CD4-positive, alpha-beta T cell (primary cell): ENCODE measurements around the gene SVBP. TPM values are rescaled to one million over a fixed set of nuclear protein-coding genes. Genes with fewer than 3 reads are reported as not detected.

Source experiments
- ATAC-seq: fragments of 200-7000 bp; cut with Tn5 transposase; one replicate; pipeline ENCODE4 v1.10.0; 2022; ENCODE audit warnings: mild to moderate bottlenecking; ENCODE audit not compliant: poor library complexity
- CTCF ChIA-PET: fragments of 350-600 bp; sonication (Branson Sonifier 250); formaldehyde crosslinking; loops from one replicate; lab custom pipeline; 2021; ENCODE audit warnings: antibody characterized with exemption, inconsistent platforms; lab: Charles Lee
- POLR2A ChIA-PET: fragments of 350-600 bp; sonication (Branson Sonifier 250); formaldehyde crosslinking; loops from one replicate; lab custom pipeline; 2021; ENCODE audit warnings: antibody characterized with exemption, inconsistent platforms; lab: Charles Lee
- DNase-seq, 14 experiments: peaks; one replicate each; pipeline ENCODE4 v3.0.0-alpha.2; 2013 to 2020; ENCODE audit warnings: mixed read lengths in 2 of 14
- H3K27ac ChIP-seq, 2 donors: one replicate each; pipeline versions ENCODE4 v1.5.1 to v1.7.0; 2013; ENCODE audit warnings: low read length in 2 of 2, low read depth in 1 of 2, mild to moderate bottlenecking in 1 of 2
- H3K27me3 ChIP-seq, 2 experiments: 1 replicate in 1 of 2; 2 replicates in 1 of 2; pipeline versions ENCODE4 v1.6.1 to v1.7.0; 2013; ENCODE audit warnings: low read length in 2 of 2, control low read depth in 1 of 2, mild to moderate bottlenecking in 1 of 2, moderate library complexity in 1 of 2; ENCODE audit not compliant: insufficient read depth in 2 of 2, control insufficient read depth in 1 of 2
- H3K36me3 ChIP-seq: one replicate; pipeline ENCODE4 v1.6.1; 2013; ENCODE audit warnings: low read length, control low read depth; ENCODE audit not compliant: insufficient read depth
- H3K4me1 ChIP-seq: one replicate; pipeline ENCODE4 v1.6.1; 2013; ENCODE audit warnings: low read length, control low read depth; ENCODE audit not compliant: insufficient read depth
- H3K4me3 ChIP-seq: one replicate; pipeline ENCODE4 v1.5.1; 2013; ENCODE audit warnings: mild to moderate bottlenecking, low read length, moderate library complexity
- H3K9me3 ChIP-seq, 2 experiments: 1 replicate in 1 of 2; 2 replicates in 1 of 2; pipeline versions ENCODE4 v1.6.1 to v1.7.0; 2013; ENCODE audit warnings: low read length in 2 of 2, mild to moderate bottlenecking in 2 of 2, control low read depth in 1 of 2, moderate library complexity in 1 of 2; ENCODE audit not compliant: control insufficient read depth in 1 of 2, insufficient read depth in 1 of 2
- H3K27ac Mint-ChIP-seq: one replicate; pipeline ENCODE4 v1.8.0; 2020; ENCODE audit warnings: mixed read lengths
- H3K27me3 Mint-ChIP-seq: one replicate; pipeline ENCODE4 v1.8.0; 2021; ENCODE audit warnings: mixed read lengths
- H3K36me3 Mint-ChIP-seq: one replicate; pipeline ENCODE4 v1.8.0; 2021; ENCODE audit warnings: low read depth, mixed read lengths
- H3K4me1 Mint-ChIP-seq: one replicate; pipeline ENCODE4 v1.8.0; 2021; ENCODE audit warnings: low read depth, mixed read lengths
- H3K4me3 Mint-ChIP-seq: one replicate; pipeline ENCODE4 v1.8.0; 2020; ENCODE audit warnings: mild to moderate bottlenecking, mixed read lengths
- H3K9me3 Mint-ChIP-seq: one replicate; pipeline ENCODE4 v1.8.0; 2020; ENCODE audit warnings: mixed read lengths
- CTCF ChIP-seq: fragments of 200-600 bp; IDR thresholded peaks from one replicate; pipeline ENCODE4 v1.8.0; 2022; ENCODE audit warnings: antibody characterized with exemption, mild to moderate bottlenecking
- intact Hi-C, 2 experiments: fragments of 100-400 bp; cut with DNase I in 1 of 2; cut with micrococcal nuclease in 1 of 2; formaldehyde crosslinking; loops; one replicate each; pipeline versions ENCODE4 v1.15.1 to v1.9.0; 2023 to 2025; cut with DNase I, micrococcal nuclease
- total RNA-seq, 174 experiments: library from RNA in 2 of 174; stranded (reverse) in 2 of 174; gene quantifications; one replicate each; pipeline ENCODE4 v1.2.3 and lab custom pipeline; 2021 to 2026

Gene SVBP
- total RNA-seq, 2 experiments from 2014 or later, result 19.2 to 21.3 TPM

- no peaks in the 10 kb centered on the region for H3K9me3 ChIP-seq
- H3K36me3 Mint-ChIP-seq, result peaks cover 60% of the 10 kb centered on the region
- H3K27ac Mint-ChIP-seq, result no peak overlapping the region
- H3K9me3 Mint-ChIP-seq, result no peaks in the 10 kb centered on the region
- ChIA-PET CTCF (no interaction called here), POLR2A (interaction anchor here (0.7 to 3.3 kb wide), 2 partner anchors 8 to 200 kb away, joined by 4 to 21 read pairs; partner anchors contain the start of genes C1orf50 and P3H1)
- TF ChIP-seq CTCF, result no peak
- H3K4me3 Mint-ChIP-seq, result no peak overlapping the region
- peaks cover 2% of the 10 kb centered on the region for H3K4me1 ChIP-seq
- H3K27me3 Mint-ChIP-seq, result no peaks in the 10 kb centered on the region
- H3K4me3 ChIP-seq, result no peak overlapping the region
- no peaks in the 10 kb centered on the region for H3K27me3 ChIP-seq
- no peak for DNase-seq
- peaks cover 4% of the 10 kb centered on the region for H3K4me1 Mint-ChIP-seq
- intact Hi-C loops, result no loop called here
- no peak overlapping the region for H3K27ac ChIP-seq
- H3K36me3 ChIP-seq, result peaks cover 70% of the 10 kb centered on the region
- ATAC-seq, result no peak
Measured at GRCh38 chr1:42759114-42759513, 58.1 kb downstream of the SVBP start.

GRCh38 chr1:42758641-42759040, 58.6 kb downstream of the SVBP start:
- Mint-ChIP-seq H3K4me3 (no peak overlapping the region), H3K27me3 (no peaks in the 10 kb centered on the region), H3K27ac (no peak overlapping the region), H3K4me1 (peaks cover 4% of the 10 kb centered on the region), H3K36me3 (peaks cover 65% of the 10 kb centered on the region), H3K9me3 (no peaks in the 10 kb centered on the region)
- Histone ChIP-seq H3K27ac (no peak overlapping the region), H3K4me1 (no peaks in the 10 kb centered on the region), H3K36me3 (peaks cover 74% of the 10 kb centered on the region), H3K4me3 (no peak overlapping the region), H3K9me3 (no peaks in the 10 kb centered on the region), H3K27me3 (no peaks in the 10 kb centered on the region)
- DNase-seq (no peak), ATAC-seq (no peak)
- no peak for TF ChIP-seq CTCF
- ChIA-PET POLR2A (interaction anchor here (0.6 to 3.3 kb wide), 2 partner anchors 8 to 26 kb away, joined by 4 to 21 read pairs; partner anchors contain the start of genes C1orf50, P3H1 and TMEM269), CTCF (no interaction called here)
- intact Hi-C loops, result no loop called here

- H3K36me3 Mint-ChIP-seq, result peaks cover 72% of the 10 kb centered on the region
- no peak overlapping the region for H3K4me3 ChIP-seq
- H3K27ac ChIP-seq, result no peak overlapping the region
- ATAC-seq (no peak), DNase-seq (no peak)
- H3K4me1 Mint-ChIP-seq, result peaks cover 4% of the 10 kb centered on the region
- TF ChIP-seq CTCF, result no peak
- intact Hi-C loops, result no loop called here
- CTCF ChIA-PET, result interaction anchor here (1.0 kb wide), 1 partner anchor 180 kb away, joined by 3 read pairs; no protein-coding TSS in a partner anchor
- POLR2A ChIA-PET, result interaction anchor here (0.6 to 3.3 kb wide), 2 partner anchors 9 to 27 kb away, joined by 4 to 21 read pairs; partner anchors contain the start of genes C1orf50, P3H1 and TMEM269
- H3K27me3 ChIP-seq, result no peaks in the 10 kb centered on the region
- no peaks in the 10 kb centered on the region for H3K4me1 ChIP-seq
- no peak overlapping the region for H3K4me3 Mint-ChIP-seq
- H3K9me3 ChIP-seq, result no peaks in the 10 kb centered on the region
- H3K27me3 Mint-ChIP-seq, result no peaks in the 10 kb centered on the region
- no peaks in the 10 kb centered on the region for H3K9me3 Mint-ChIP-seq
- H3K36me3 ChIP-seq, result peaks cover 75% of the 10 kb centered on the region
- no peak overlapping the region for H3K27ac Mint-ChIP-seq
Measured at GRCh38 chr1:42757892-42758275, 59.3 kb downstream of the SVBP start.

Other genes with a start within 250 kb of the SVBP start
- gene PPIH, start 159.0 kb downstream of the SVBP start, total RNA-seq, result 10 to 100 TPM; 29.4 to 32.6 TPM
- gene YBX1, start 135.0 kb downstream of the SVBP start, total RNA-seq, result 100 to 1,000 TPM; 372 to 389 TPM
- gene CLDN19, start 77.2 kb downstream of the SVBP start, total RNA-seq, result not detected
- 10 to 100 TPM; 17.6 to 20.9 TPM for gene P3H1, start 50.4 kb downstream of the SVBP start, total RNA-seq
- gene C1orf50, start 50.1 kb downstream of the SVBP start, total RNA-seq, result 10 to 100 TPM; 23.1 to 23.9 TPM
- 1 to 10 TPM in 1 of 2 experiments, under 1 TPM in 1; 0.60 to 1.1 TPM for gene TMEM269, start 32.4 kb downstream of the SVBP start, total RNA-seq
- 1 to 10 TPM; 4.4 to 5.0 TPM for gene ERMAP, start 275 bp downstream of the SVBP start, total RNA-seq
- gene ZNF691, start 29.2 kb upstream of the SVBP start, total RNA-seq, result 1 to 10 TPM; 1.2 to 1.7 TPM
- gene SLC2A1, start 141.5 kb upstream of the SVBP start, total RNA-seq, result 10 to 100 TPM; 78.6 to 80.9 TPM